Measurements from ENCODE around the gene PLD4.
"Not testable (repeated sequence)": the region's sequence is repeated elsewhere in the genome, so short reads cannot be mapped to it uniquely, and the experiment has no call there.

PLD4 gene

GRCh38 chr14:104885973-104886689 is 38.5 kb upstream of the PLD4 start:
- POLR2A ChIA-PET: no interaction called here
- TF ChIP-seq, protein P1, sequence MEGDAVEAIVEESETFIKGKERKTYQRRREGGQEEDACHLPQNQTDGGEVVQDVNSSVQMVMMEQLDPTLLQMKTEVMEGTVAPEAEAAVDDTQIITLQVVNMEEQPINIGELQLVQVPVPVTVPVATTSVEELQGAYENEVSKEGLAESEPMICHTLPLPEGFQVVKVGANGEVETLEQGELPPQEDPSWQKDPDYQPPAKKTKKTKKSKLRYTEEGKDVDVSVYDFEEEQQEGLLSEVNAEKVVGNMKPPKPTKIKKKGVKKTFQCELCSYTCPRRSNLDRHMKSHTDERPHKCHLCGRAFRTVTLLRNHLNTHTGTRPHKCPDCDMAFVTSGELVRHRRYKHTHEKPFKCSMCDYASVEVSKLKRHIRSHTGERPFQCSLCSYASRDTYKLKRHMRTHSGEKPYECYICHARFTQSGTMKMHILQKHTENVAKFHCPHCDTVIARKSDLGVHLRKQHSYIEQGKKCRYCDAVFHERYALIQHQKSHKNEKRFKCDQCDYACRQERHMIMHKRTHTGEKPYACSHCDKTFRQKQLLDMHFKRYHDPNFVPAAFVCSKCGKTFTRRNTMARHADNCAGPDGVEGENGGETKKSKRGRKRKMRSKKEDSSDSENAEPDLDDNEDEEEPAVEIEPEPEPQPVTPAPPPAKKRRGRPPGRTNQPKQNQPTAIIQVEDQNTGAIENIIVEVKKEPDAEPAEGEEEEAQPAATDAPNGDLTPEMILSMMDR (IDR thresholded peaks at IDR 0.05; ENCODE audit: insufficient read depth, low read length, missing control alignments): no peak
- no peak for DNase-seq (ENCODE audit: low read depth, low spot score)
- H3K4me3 ChIP-seq (ENCODE audit: low read depth, low read length): no peak overlapping the region
- CTCF ChIA-PET: interaction anchor here (1.2 to 2.4 kb wide), 2 partner anchors 10 to 89 kb away, joined by 3 to 6 read pairs; no protein-coding TSS in a partner anchor

GRCh38 chr14:104886690-104887622 is 37.7 kb upstream of the PLD4 start:
- POLR2A ChIA-PET: no interaction called here
- no peak for DNase-seq (ENCODE audit: low read depth, low spot score)
- H3K4me3 ChIP-seq (ENCODE audit: low read depth, low read length): no peak overlapping the region
- TF ChIP-seq, protein P1 (IDR thresholded peaks at IDR 0.05; ENCODE audit: insufficient read depth, low read length, missing control alignments): no peak
- CTCF ChIA-PET: interaction anchor here (1.2 to 2.4 kb wide), 2 partner anchors 9 to 88 kb away, joined by 3 to 6 read pairs; no protein-coding TSS in a partner anchor

DNA sequence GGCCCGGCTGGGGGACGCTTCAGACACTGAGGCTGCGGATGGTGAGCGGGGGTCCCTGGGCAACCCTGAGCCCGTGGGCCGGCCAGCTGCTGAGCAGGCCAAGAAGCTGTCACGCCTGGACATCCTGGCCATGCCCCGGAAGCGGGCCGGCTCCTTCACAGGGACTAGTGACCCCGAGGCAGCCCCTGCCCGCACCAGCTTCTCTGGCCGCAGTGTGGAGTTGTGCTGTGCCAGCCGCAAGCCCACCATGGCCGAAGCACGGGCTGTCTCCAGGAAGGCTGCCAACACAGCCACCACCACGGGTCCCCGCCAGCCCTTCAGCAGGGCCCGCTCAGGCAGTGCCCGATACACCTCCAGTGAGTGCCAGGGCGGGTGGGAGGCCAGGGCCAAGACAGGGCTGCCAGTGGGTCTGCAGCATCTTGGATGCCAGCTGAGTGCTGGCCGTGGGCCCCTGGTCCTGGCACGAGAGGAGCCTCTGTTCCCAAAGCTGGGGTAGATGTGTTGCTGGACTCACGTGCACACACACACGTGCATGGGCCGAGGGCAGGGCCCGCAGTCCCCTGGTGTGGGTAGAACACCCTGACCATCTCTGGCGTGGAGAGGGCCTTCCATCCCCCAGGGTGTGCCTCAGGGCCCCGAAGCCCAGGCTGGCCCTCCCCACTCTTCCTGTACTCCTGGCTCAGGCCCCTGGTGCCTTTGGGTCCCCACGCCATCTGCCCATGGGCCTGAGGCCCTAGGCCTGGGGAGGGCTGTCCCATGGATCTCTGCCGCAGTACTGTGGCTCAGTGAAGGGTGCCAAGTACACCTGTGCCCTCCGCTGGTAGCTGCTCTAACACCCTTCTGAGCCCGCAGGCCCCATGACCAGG is 36.8 kb upstream of the PLD4 start:
- CTCF ChIA-PET: interaction anchor here (1.0 to 2.4 kb wide), 2 partner anchors 8 to 119 kb away, joined by 3 to 6 read pairs; no protein-coding TSS in a partner anchor
- POLR2A ChIA-PET: no interaction called here
- TF ChIP-seq, protein P1 (IDR thresholded peaks at IDR 0.05; ENCODE audit: insufficient read depth, low read length, missing control alignments): no peak
- no peak overlapping the region for H3K4me3 ChIP-seq (ENCODE audit: low read depth, low read length)
- DNase-seq (ENCODE audit: low read depth, low spot score): no peak

DNA sequence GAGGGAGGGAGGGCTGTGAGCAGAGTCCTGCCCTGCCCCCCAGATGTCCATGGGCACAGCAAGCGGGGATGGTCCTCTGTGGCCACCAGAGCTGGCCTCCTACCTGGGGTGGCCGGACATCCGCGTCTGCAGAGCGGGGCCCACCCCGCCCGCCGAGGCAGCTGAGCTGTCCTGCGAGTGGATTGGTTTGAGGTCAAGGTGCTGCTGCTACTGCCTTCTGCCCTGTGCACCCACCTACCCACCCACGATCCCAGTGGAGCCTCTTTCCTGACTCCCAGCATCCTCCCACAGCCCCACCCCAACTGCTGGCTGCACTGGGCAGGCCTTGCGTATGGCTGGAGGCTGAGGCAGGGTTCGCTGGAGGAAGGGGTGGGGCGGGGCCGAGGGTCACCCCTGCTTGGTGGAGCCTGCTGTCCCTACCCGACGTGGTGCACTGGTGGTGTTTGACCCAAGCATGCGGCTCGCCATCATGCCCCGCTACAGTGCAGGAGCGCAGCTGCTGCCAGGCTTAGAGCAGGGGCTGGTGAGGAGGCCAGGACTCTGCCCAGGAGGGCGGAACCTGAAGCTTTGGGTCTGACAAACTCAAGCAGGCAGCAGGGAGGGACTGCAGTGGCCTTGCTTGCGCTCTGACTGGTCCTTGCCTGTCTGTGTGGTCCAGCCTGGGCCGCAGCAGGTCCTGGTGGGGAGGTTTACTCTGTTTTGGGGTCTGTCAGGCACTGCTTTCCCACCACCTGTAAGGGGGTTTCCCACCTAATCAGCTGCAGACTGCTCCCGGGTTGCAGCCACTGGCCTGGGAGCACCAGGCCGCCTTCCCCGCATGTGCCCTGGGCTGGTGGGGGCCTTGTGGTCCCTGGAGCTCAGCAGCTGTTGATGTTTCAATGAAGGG is 35.9 kb upstream of the PLD4 start:
- CTCF ChIA-PET: interaction anchor here (1.0 kb wide), 1 partner anchor 120 kb away, joined by 3 read pairs; no protein-coding TSS in a partner anchor
- DNase-seq (ENCODE audit: low read depth, low spot score): no peak
- POLR2A ChIA-PET: no interaction called here
- H3K4me3 ChIP-seq (ENCODE audit: low read depth, low read length): no peak overlapping the region
- TF ChIP-seq, protein P1 (IDR thresholded peaks at IDR 0.05; ENCODE audit: insufficient read depth, low read length, missing control alignments): no peak

GRCh38 chr14:104889375-104889757 is 35.3 kb upstream of the PLD4 start:
- TF ChIP-seq, protein P1 (IDR thresholded peaks at IDR 0.05; ENCODE audit: insufficient read depth, low read length, missing control alignments): no peak
- DNase-seq (ENCODE audit: low read depth, low spot score): no peak
- CTCF ChIA-PET: no interaction called here
- no peak overlapping the region for H3K4me3 ChIP-seq (ENCODE audit: low read depth, low read length)
- POLR2A ChIA-PET: no interaction called here

GRCh38 chr14:104890292-104890691 is 34.4 kb upstream of the PLD4 start:
- POLR2A ChIA-PET; H3K4me3 ChIP-seq (ENCODE audit: low read depth, low read length); DNase-seq (ENCODE audit: low read depth, low spot score); CTCF ChIA-PET: not testable (repeated sequence)
